ENCODE measurements around the gene CLMP.
A peak's percentile ranks its signal among the peaks of the same experiment; 100 is the strongest.
"Not testable (repeated sequence)": the region's sequence is repeated elsewhere in the genome, so short reads cannot be mapped to it uniquely, and the experiment has no call there.

The CLMP gene

DNA sequence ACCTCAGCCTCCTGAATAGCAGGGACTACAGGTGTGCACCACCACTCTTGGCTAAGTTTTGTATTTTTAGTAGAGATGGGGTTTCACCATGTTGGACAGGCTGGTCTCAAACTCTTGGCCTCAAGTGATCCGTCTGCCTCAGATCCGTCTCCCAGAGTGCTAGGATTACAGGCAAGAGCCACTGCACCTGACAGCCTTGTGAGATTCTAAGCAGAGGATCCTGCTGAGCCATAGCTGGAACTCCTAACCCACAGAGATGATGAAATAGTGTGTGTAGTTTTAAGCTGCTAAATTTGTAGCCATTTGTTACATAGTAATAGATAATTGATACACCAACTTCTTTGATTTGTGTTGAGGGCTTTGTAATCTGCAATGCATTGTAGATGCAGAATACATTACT lies 51.1 kb downstream of the CLMP start:
- H3K4me3 ChIP-seq (replicated peaks in 1 of 2; ENCODE audit: low read depth in 2 of 2, low read length in 2 of 2) = no peak overlapping the region
- TF ChIP-seq, protein P1, sequence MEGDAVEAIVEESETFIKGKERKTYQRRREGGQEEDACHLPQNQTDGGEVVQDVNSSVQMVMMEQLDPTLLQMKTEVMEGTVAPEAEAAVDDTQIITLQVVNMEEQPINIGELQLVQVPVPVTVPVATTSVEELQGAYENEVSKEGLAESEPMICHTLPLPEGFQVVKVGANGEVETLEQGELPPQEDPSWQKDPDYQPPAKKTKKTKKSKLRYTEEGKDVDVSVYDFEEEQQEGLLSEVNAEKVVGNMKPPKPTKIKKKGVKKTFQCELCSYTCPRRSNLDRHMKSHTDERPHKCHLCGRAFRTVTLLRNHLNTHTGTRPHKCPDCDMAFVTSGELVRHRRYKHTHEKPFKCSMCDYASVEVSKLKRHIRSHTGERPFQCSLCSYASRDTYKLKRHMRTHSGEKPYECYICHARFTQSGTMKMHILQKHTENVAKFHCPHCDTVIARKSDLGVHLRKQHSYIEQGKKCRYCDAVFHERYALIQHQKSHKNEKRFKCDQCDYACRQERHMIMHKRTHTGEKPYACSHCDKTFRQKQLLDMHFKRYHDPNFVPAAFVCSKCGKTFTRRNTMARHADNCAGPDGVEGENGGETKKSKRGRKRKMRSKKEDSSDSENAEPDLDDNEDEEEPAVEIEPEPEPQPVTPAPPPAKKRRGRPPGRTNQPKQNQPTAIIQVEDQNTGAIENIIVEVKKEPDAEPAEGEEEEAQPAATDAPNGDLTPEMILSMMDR (IDR thresholded peaks at IDR 0.05; ENCODE audit: low read depth, low read length) = no peak
- no peak for DNase-seq (ENCODE audit: low read depth in 2 of 2)

DNA sequence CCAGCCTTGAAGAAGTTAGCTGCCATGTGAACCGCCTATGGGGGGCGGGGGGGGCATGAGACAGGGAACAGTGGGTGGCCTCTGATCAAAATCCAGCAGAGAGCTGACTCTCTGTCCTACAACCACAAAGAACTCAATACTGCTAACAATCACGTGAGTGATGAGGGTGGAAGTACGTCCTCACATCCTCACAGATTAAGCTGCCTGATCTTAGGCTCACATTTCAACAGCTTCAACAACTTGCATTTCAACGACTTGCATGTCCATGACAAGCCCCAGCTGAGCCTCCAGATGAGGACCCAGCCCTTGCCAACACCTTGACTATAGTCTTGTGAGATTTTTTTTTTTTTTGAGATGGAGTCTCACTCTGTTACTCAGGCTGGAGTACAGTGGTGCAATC lies 51.6 kb downstream of the CLMP start:
- TF ChIP-seq, protein P1 (IDR thresholded peaks at IDR 0.05; ENCODE audit: low read depth, low read length) = no peak
- peak in 1 of 2 donors; percentile 54 for DNase-seq (ENCODE audit: low read depth in 2 of 2)
- H3K4me3 ChIP-seq (replicated peaks in 1 of 2; ENCODE audit: low read depth in 2 of 2, low read length in 2 of 2) = no peak overlapping the region

DNA sequence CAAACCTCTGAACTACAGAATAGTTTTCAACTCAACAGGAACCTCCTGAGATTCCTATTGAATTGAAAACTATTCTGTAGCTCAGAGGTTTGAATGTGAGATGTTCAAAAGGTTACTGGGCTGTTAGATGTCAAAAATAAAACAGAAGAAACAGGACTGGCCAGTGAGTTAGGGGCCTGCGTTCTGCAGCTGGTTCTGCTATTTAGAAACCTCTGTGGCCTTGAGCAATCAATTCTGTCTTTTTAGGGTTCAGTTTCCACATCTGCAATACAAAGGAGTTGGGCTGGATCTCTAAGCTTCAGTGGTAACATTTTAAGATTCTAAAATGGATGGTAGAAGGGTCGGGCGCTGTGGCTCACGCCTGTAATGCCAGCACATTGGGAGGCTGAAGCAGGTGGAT lies 55.8 kb downstream of the CLMP start:
- no peak for DNase-seq (ENCODE audit: low read depth in 2 of 2)
- TF ChIP-seq, protein P1 (IDR thresholded peaks at IDR 0.05; ENCODE audit: low read depth, low read length) = no peak
- no peak overlapping the region for H3K4me3 ChIP-seq (replicated peaks in 1 of 2; ENCODE audit: low read depth in 2 of 2, low read length in 2 of 2)

DNA sequence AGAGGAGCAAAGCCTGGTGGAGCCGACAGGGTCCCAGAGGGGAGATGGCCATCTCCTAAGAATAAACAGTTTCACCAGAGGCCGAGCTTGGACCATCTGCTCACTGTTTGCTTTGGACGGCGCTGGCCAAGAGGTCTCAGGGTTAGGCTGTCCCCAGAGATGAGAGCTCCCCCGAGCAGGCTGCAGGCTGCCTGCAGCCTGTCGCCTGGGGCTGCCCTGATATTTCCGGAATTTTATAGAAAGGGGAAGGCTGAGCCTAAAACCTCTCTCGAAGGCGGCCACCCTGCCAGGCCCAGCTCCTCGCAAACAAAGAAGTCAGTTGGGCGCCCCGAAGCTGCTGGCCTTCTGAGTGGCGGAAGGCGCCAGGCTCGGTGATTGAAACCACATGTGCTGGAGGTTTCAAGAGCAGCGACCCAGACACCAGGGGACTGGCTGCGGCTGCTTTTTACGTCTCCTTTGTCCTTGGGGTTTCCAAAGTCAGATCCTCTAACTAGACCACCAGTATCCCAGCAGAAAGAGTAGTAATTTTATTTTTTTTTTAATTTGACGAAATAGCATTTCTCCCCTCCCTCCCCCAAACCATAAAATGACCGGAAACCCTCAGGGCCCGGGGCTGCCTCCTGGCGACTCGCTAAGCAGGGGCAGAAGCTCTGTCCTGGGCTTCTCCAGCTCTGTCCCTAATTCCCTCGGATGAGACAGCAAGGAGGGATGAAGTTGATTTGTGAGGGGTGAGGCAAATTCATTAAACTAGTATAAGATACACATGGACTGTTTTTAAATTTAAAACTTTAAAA lies 57.4 kb downstream of the CLMP start:
- H3K4me3 ChIP-seq (replicated peaks in 1 of 2; ENCODE audit: low read depth in 2 of 2, low read length in 2 of 2) = peak overlapping the region in 1 of 2 donors; percentile 11
- DNase-seq (ENCODE audit: low read depth in 2 of 2) = peak; percentile 89 to 91
- TF ChIP-seq, protein P1 (IDR thresholded peaks at IDR 0.05; ENCODE audit: low read depth, low read length) = peak; percentile 28

DNA sequence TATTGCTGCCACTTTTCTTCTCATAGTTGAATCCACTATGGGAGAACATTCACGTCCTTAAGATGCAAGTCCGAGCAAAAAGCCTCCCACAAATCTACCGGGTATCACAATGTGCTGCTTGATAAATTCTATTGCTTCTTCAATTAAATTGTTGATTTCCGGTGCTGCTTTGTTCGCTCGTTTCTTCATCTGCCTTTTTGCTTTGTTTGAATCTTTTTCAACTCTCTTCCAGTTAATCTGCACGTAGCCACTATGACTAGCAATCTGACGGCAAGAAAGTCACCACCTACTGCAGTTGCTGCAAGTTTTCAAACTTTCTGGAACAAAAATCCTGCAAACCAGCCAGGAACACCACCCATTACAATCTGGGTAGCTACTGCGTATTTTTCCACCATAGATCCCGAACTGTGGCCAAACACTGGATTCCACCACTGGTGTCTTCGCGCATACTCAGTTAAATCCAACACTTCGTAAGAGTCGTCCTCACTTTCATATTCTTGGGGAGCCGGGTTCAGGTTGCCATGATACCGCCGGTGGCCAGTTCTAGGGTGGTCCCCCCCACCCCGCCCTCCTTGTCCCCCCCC lies 59.1 kb downstream of the CLMP start:
- H3K4me3 ChIP-seq (replicated peaks in 1 of 2; ENCODE audit: low read depth in 2 of 2, low read length in 2 of 2) = no peak overlapping the region
- DNase-seq (ENCODE audit: low read depth in 2 of 2) = peak in 1 of 2 donors; percentile 53
- TF ChIP-seq, protein P1 (IDR thresholded peaks at IDR 0.05; ENCODE audit: low read depth, low read length) = no peak

DNA sequence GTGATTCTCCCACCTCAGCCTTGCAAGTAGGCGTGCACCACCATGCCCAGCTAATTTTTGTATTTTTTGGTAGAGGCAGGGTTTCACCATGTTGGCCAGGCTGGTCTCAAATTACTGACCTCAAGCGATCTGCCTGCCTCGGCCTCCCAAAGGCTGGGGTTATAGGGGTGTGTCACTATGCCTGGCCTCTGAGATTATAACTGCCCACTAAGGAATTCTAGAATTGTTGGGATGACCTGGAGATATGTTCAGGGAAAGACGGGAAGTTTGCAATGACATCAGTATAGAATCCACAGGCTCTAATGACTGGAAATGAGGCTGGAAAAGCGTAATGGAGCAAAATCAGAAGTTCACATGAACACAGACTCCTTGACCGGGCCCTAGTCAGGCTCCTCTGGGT lies 62.2 kb downstream of the CLMP start:
- TF ChIP-seq, protein P1 (IDR thresholded peaks at IDR 0.05; ENCODE audit: low read depth, low read length) = no peak
- DNase-seq (ENCODE audit: low read depth in 2 of 2) = no peak
- no peak overlapping the region for H3K4me3 ChIP-seq (replicated peaks in 1 of 2; ENCODE audit: low read depth in 2 of 2, low read length in 2 of 2)

DNA sequence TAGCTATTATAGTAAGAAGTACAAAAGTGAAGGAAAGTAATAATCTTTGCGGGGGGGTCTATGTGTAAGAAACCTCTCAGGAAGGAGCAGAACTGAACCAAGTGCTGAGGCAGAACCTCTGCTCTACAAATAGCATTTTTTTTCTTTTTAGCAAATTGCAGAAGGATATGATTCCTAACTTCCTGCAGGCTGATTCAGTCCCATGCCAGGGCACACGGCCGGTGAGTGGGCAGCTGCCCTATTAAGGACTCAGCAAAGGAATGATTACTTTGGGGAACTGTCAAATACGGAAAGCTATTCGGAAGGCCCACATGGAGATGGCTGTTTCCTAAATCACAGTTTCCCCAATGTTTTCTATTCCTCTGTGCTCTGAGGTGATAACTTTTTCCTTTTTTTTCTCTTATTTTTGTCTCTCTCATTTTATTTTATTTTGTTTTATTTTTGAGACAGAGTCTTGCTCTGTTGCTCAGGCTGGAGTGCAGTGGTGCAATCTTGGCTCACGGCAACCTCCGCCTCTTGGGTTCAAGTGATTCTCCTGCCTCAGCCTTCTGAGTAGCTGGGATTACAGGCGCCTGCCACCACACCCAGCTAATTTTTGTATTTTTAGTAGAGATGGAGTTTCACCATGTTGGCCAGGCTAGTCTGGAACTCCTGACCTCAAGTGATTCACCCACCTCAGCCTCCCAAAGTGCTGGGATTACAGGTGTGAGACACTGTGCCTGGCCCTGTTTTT lies 62.8 kb downstream of the CLMP start:
- not testable (repeated sequence) for H3K4me3 ChIP-seq (replicated peaks in 1 of 2; ENCODE audit: low read depth in 2 of 2, low read length in 2 of 2)
- DNase-seq (ENCODE audit: low read depth in 2 of 2) = peak; percentile 35 to 46
